HK-2 (cell line): ENCODE measurements around the gene TTLL8.
"Not testable (repeated sequence)": the region's sequence is repeated elsewhere in the genome, so short reads cannot be mapped to it uniquely, and the experiment has no call there.

Experiments used
- DNase-seq: peaks from one replicate; pipeline ENCODE4 v3.0.0-alpha.2; 2018; ENCODE audit not compliant: unreplicated experiment

The TTLL8 gene

GRCh38 chr22:50001388-50002231 is 56.5 kb downstream of the TTLL8 start:
- no peak for DNase-seq

- no peak for DNase-seq
Observed at GRCh38 chr22:50000587-50001387, 57.3 kb downstream of the TTLL8 start.

- no peak for DNase-seq
Observed at GRCh38 chr22:49999946-50000586, 58.0 kb downstream of the TTLL8 start.

- DNase-seq, result no peak
Observed at GRCh38 chr22:49999063-49999945, 58.8 kb downstream of the TTLL8 start.

GRCh38 chr22:49998718-49999062 is 59.4 kb downstream of the TTLL8 start:
- no peak for DNase-seq

GRCh38 chr22:49997932-49998717 is 60.0 kb downstream of the TTLL8 start:
- no peak for DNase-seq

GRCh38 chr22:49997251-49997599 is 60.9 kb downstream of the TTLL8 start:
- DNase-seq, result no peak

- DNase-seq, result no peak
Observed at GRCh38 chr22:49996518-49997250, 61.4 kb downstream of the TTLL8 start.

- no peak for DNase-seq
Observed at GRCh38 chr22:49996119-49996517, 62.0 kb downstream of the TTLL8 start.

- DNase-seq, result no peak
Observed at GRCh38 chr22:49995361-49996118, 62.6 kb downstream of the TTLL8 start.

- DNase-seq, result no peak
Observed at GRCh38 chr22:49995041-49995360, 63.1 kb downstream of the TTLL8 start.

GRCh38 chr22:49994361-49995040 is 63.6 kb downstream of the TTLL8 start:
- DNase-seq, result no peak

- no peak for DNase-seq
Observed at GRCh38 chr22:49993649-49994360, 64.3 kb downstream of the TTLL8 start.

GRCh38 chr22:49992921-49993648 is 65.0 kb downstream of the TTLL8 start:
- no peak for DNase-seq

GRCh38 chr22:49991907-49992533 is 66.1 kb downstream of the TTLL8 start:
- DNase-seq, result no peak

- DNase-seq, result no peak
Observed at GRCh38 chr22:49991167-49991566, 66.9 kb downstream of the TTLL8 start.

GRCh38 chr22:49989826-49990225 is 68.3 kb downstream of the TTLL8 start:
- not testable (repeated sequence) for DNase-seq
